Keratinocyte (primary cell): ENCODE measurements around the gene BRIP1. TPM values are rescaled to one million over a fixed set of nuclear protein-coding genes. Genes with fewer than 3 reads are reported as not detected.

Experiments
- DNase-seq: peaks from one replicate; pipeline ENCODE4 v3.0.0-alpha.2; 2011; ENCODE audit warnings: low read depth, missing footprints, low spot score
- FAIRE-seq: peaks from 2 replicates; lab custom pipeline; 2011; peaks lifted over from hg19 to GRCh38; lab: Jason Lieb, UNC
- H2AFZ ChIP-seq: 2 replicates; pipeline ENCODE4 v1.6.0; 2012; ENCODE audit warnings: low read length, control low read depth, inconsistent platforms; ENCODE audit not compliant: control insufficient read depth
- H3K27ac ChIP-seq: 2 replicates; pipeline ENCODE4 v1.5.1; 2011; ENCODE audit warnings: low read length; ENCODE audit not compliant: control insufficient read depth, insufficient read depth
- H3K27me3 ChIP-seq: 3 replicates; pipeline ENCODE4 v1.6.0; 2011; ENCODE audit warnings: low read length; ENCODE audit not compliant: control insufficient read depth, insufficient read depth; ENCODE audit errors: extremely low read depth
- H3K36me3 ChIP-seq, 2 experiments: 2 replicates in 1 of 2; 3 replicates in 1 of 2; pipeline ENCODE4 v1.5.1; 2011; ENCODE audit warnings: low read length in 2 of 2, mild to moderate bottlenecking in 1 of 2; ENCODE audit not compliant: control insufficient read depth in 2 of 2, insufficient read depth in 2 of 2; ENCODE audit errors: extremely low read depth in 1 of 2
- H3K4me1 ChIP-seq: 3 replicates; pipeline ENCODE4 v1.5.1; 2011; ENCODE audit warnings: low read length; ENCODE audit not compliant: control insufficient read depth, insufficient read depth; ENCODE audit errors: extremely low read depth
- H3K4me2 ChIP-seq: 3 replicates; pipeline ENCODE4 v1.6.0; 2011; ENCODE audit warnings: low read depth, low read length; ENCODE audit not compliant: control insufficient read depth, insufficient read depth; ENCODE audit errors: extremely low read depth
- H3K4me3 ChIP-seq, 3 experiments: fragments of 200-600 bp in 1 of 3; sonication (generic) in 1 of 3; 2 replicates in 2 of 3; 3 replicates in 1 of 3; pipeline ENCODE4 v1.5.1; 2011 to 2016; ENCODE audit warnings: low read length in 3 of 3, mild to moderate bottlenecking in 3 of 3, control low read depth in 2 of 3, inconsistent platforms in 1 of 3, low read depth in 1 of 3, mixed read lengths in 1 of 3, mixed run types in 1 of 3, moderate library complexity in 1 of 3; ENCODE audit not compliant: control insufficient read depth in 2 of 3, insufficient read depth in 2 of 3; ENCODE audit errors: extremely low read depth in 1 of 3
- H3K79me2 ChIP-seq: 2 replicates; pipeline ENCODE4 v1.6.0; 2012; ENCODE audit warnings: low read length; ENCODE audit not compliant: control insufficient read depth, insufficient read depth
- H3K9ac ChIP-seq: 3 replicates; pipeline ENCODE4 v1.6.0; 2011; ENCODE audit warnings: low read length; ENCODE audit not compliant: control insufficient read depth, insufficient read depth; ENCODE audit errors: extremely low read depth
- H3K9me1 ChIP-seq: 3 replicates; pipeline ENCODE4 v1.6.0; 2011; ENCODE audit warnings: low read length; ENCODE audit not compliant: control insufficient read depth, insufficient read depth; ENCODE audit errors: extremely low read depth
- H3K9me3 ChIP-seq: 2 replicates; pipeline ENCODE4 v1.5.1; 2012; ENCODE audit warnings: low read depth, low read length; ENCODE audit not compliant: control insufficient read depth
- H4K20me1 ChIP-seq: 3 replicates; pipeline ENCODE4 v1.6.0; 2011; ENCODE audit warnings: low read length; ENCODE audit not compliant: control insufficient read depth, insufficient read depth; ENCODE audit errors: extremely low read depth
- EZH2 ChIP-seq: IDR thresholded peaks from one replicate; pipeline ENCODE4 v1.6.1; 2012; ENCODE audit warnings: inconsistent platforms, mild to moderate bottlenecking, low read length, moderate library complexity
- dilution Hi-C: fragments of 300-500 bp; cut with MboI; formaldehyde crosslinking; loops from one replicate; pipeline ENCODE4 v1.7.0; 2020; ENCODE audit warnings: low sequenced_read_pairs; ENCODE audit not compliant: extremely low pct_ligation_motif_present
- polyA plus RNA-seq, 5 experiments: library from polyadenylated mRNA; depleted of rRNA in 3 of 5; stranded (reverse) in 3 of 5; stranded (forward) in 1 of 5; unstranded in 1 of 5; fragments of >200 nt; gene quantifications; 1 replicate in 1 of 5; 2 replicates in 3 of 5; 3 replicates in 1 of 5; pipeline versions ENCODE4 v1.2.1 to v1.2.3, GENCODE V29; 2011 to 2012; ENCODE audit warnings: missing spikeins in 2 of 5, low read depth in 1 of 5, low replicate concordance in 1 of 5
- TF ChIP-seq, protein P1 (sequence below), 3 experiments: IDR thresholded peaks in 1 of 3; conservative IDR thresholded peaks in 1 of 3; optimal IDR thresholded peaks in 1 of 3; 2 replicates in 2 of 3; 3 replicates in 1 of 3; pipeline versions ENCODE3 to v1.5.1; 2011; ENCODE audit warnings: low read length in 3 of 3, mild to moderate bottlenecking in 3 of 3, moderate library complexity in 2 of 3, control low read depth in 1 of 3, inconsistent platforms in 1 of 3; ENCODE audit not compliant: insufficient read depth in 2 of 3; ENCODE audit errors: extremely low read depth in 1 of 3

BRIP1 gene
- polyA plus RNA-seq, 1 donor (not counting 4 experiments of a cell fraction or from before 2014, with no cell fraction given): 4.0 TPM

DNA sequence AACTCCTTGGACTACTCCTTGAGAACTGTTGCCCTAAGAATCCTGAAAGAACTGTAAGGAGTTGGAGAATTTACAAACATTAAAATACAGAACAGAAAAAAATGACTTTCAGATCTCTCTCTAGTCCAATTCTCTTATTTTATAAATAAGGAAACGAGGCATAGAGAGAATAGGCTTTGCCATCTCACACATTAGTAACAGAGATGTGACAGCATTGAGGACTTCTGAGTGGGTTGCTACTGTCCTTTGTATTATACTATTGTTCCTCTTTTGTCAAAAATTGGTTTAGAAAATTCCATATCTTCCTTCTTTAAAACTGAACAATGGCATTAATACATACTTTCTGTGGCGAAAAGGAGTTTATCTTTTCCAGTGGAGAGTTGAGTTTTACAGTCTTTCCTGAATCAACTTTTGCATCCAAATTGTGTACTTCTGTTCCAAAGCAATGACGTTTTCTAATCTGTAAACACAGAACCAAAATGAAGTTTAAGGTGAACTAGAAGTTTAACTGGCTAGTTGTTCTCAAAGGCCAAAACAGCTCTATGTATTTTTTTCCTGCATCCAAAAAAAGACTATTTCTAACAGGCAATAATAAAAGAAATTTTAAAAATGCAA lies 16.5 kb downstream of the BRIP1 start:
- no peaks in the 10 kb centered on the region for H3K4me1 ChIP-seq
- TF ChIP-seq EZH2: no peak
- TF ChIP-seq, protein P1, sequence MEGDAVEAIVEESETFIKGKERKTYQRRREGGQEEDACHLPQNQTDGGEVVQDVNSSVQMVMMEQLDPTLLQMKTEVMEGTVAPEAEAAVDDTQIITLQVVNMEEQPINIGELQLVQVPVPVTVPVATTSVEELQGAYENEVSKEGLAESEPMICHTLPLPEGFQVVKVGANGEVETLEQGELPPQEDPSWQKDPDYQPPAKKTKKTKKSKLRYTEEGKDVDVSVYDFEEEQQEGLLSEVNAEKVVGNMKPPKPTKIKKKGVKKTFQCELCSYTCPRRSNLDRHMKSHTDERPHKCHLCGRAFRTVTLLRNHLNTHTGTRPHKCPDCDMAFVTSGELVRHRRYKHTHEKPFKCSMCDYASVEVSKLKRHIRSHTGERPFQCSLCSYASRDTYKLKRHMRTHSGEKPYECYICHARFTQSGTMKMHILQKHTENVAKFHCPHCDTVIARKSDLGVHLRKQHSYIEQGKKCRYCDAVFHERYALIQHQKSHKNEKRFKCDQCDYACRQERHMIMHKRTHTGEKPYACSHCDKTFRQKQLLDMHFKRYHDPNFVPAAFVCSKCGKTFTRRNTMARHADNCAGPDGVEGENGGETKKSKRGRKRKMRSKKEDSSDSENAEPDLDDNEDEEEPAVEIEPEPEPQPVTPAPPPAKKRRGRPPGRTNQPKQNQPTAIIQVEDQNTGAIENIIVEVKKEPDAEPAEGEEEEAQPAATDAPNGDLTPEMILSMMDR (optimal IDR thresholded peaks at IDR 0.05 in 1 of 3, IDR thresholded peaks at IDR 0.05 in 1 of 3, conservative IDR thresholded peaks at IDR 0.05 in 1 of 3; ENCODE audit: extremely low read depth in 1 of 3, insufficient read depth in 2 of 3, low read length in 3 of 3): no peak
- no peak overlapping the region for H3K4me2 ChIP-seq
- no peak overlapping the region for H3K27ac ChIP-seq
- no peaks in the 10 kb centered on the region for H4K20me1 ChIP-seq
- H3K9ac ChIP-seq: no peak overlapping the region
- no peaks in the 10 kb centered on the region for H3K27me3 ChIP-seq
- DNase-seq (no peak), FAIRE-seq (no peak)
- H3K9me1 ChIP-seq: no peaks in the 10 kb centered on the region
- no peaks in the 10 kb centered on the region for H3K79me2 ChIP-seq
- H3K4me3 ChIP-seq: no peak overlapping the region
- dilution Hi-C loops: no loop called here
- no peaks in the 10 kb centered on the region for H3K36me3 ChIP-seq
- H3K9me3 ChIP-seq: no peaks in the 10 kb centered on the region
- no peak overlapping the region for H2AFZ ChIP-seq

DNA sequence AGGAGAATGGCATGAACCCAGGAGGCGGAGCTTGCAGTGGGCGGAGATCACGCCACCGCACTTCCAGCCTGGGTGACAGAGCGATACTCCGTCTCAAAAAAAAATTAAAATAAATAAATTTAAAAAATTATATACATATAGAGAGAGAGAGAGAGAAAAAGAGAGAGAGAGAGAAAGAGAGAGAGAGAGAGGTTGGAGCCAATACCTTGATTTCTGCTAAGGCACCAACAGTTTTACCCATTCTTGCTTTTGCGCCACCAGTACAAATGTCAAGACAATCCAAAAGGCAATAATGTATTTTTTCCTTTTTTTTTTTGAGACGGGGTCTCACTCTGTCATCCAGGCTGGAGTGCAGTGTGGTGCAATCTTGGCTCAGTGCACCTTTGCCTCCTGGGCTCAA lies 17.2 kb downstream of the BRIP1 start:
- no peak for FAIRE-seq

More for the DNA sequence above, 17.2 kb downstream of the BRIP1 start:
- dilution Hi-C loops: no loop called here
- no peak overlapping the region for H3K4me3 ChIP-seq
- H3K9me3 ChIP-seq: no peaks in the 10 kb centered on the region
- H3K4me1 ChIP-seq: no peaks in the 10 kb centered on the region
- no peaks in the 10 kb centered on the region for H3K27me3 ChIP-seq
- H3K9me1 ChIP-seq: no peaks in the 10 kb centered on the region
- H3K27ac ChIP-seq: no peak overlapping the region
- no peaks in the 10 kb centered on the region for H3K79me2 ChIP-seq
- H3K4me2 ChIP-seq: no peak overlapping the region
- H2AFZ ChIP-seq: no peak overlapping the region
- peaks cover 0 to 4% of the 10 kb centered on the region in 2 experiments for H3K36me3 ChIP-seq
- DNase-seq: no peak
- no peak overlapping the region for H3K9ac ChIP-seq
- no peaks in the 10 kb centered on the region for H4K20me1 ChIP-seq
- no peak for TF ChIP-seq EZH2
- TF ChIP-seq, protein P1 (optimal IDR thresholded peaks at IDR 0.05 in 1 of 3, IDR thresholded peaks at IDR 0.05 in 1 of 3, conservative IDR thresholded peaks at IDR 0.05 in 1 of 3; ENCODE audit: extremely low read depth in 1 of 3, insufficient read depth in 2 of 3, low read length in 3 of 3): no peak
